ENCODE measurements around the gene WDR20. TPM values are rescaled to one million over a fixed set of nuclear protein-coding genes. Genes with fewer than 3 reads are reported as not detected.

The WDR20 gene
- total RNA-seq, 1 experiment from 2014 or later: 25.6 TPM

- TF ChIP-seq AR (CRISPR knock-in tag; IDR thresholded peaks at IDR 0.05) (no peak), RORB (CRISPR knock-in tag; IDR thresholded peaks at IDR 0.05) (no peak), TEAD1 (CRISPR knock-in tag; IDR thresholded peaks at IDR 0.05) (no peak)
Measured at GRCh38 chr14:102157346-102157745, 17.6 kb downstream of the WDR20 start (continued).

- Mint-ChIP-seq H3K36me3 (no peaks in the 10 kb centered on the region), H3K9me3 (no peaks in the 10 kb centered on the region), H3K4me3 (no peak overlapping the region), H3K4me1 (peaks cover 17% of the 10 kb centered on the region), H3K27me3 (ENCODE audit: low read depth) (no peaks in the 10 kb centered on the region), H3K27ac (peak overlapping the region; percentile 7; the same call in 1 of the 2 replicates)
- ATAC-seq (no peak), DNase-seq (ENCODE audit: low spot score) (no peak)
- ChIA-PET CTCF (interaction anchor here (1.2 kb wide), 1 partner anchor 63 kb away, joined by 3 read pairs; no protein-coding TSS in a partner anchor), POLR2A (no interaction called here)
- TF ChIP-seq NR3C1 (CRISPR knock-in tag; conservative IDR thresholded peaks at IDR 0.05; ENCODE audit: low read depth) (no peak), ELF4 (CRISPR knock-in tag; IDR thresholded peaks at IDR 0.05; ENCODE audit: low read depth) (no peak), USF1 (CRISPR knock-in tag; IDR thresholded peaks at IDR 0.05) (no peak), MLX (CRISPR knock-in tag; IDR thresholded peaks at IDR 0.05) (no peak), MYBL2 (CRISPR knock-in tag; IDR thresholded peaks at IDR 0.05) (no peak), ETV6 (CRISPR knock-in tag; IDR thresholded peaks at IDR 0.05) (no peak), NFYB (CRISPR knock-in tag; conservative IDR thresholded peaks at IDR 0.05; ENCODE audit: low read depth) (no peak), ZNF281 (CRISPR knock-in tag; IDR thresholded peaks at IDR 0.05) (no peak)
Measured at GRCh38 chr14:102158797-102159196, 19.1 kb downstream of the WDR20 start.

GRCh38 chr14:102159841-102160240 lies 20.1 kb downstream of the WDR20 start:
- Mint-ChIP-seq H3K9me3 (no peaks in the 10 kb centered on the region), H3K27me3 (ENCODE audit: low read depth) (no peaks in the 10 kb centered on the region), H3K36me3 (no peaks in the 10 kb centered on the region), H3K4me3 (no peak overlapping the region), H3K4me1 (peaks cover 8% of the 10 kb centered on the region), H3K27ac (no peak overlapping the region)
- ATAC-seq (no peak), DNase-seq (ENCODE audit: low spot score) (no peak)
- CTCF ChIA-PET: interaction anchor here (1.2 kb wide), 1 partner anchor 64 kb away, joined by 3 read pairs; no protein-coding TSS in a partner anchor
- TF ChIP-seq ZBTB21 (CRISPR knock-in tag; IDR thresholded peaks at IDR 0.05; ENCODE audit: borderline replicate concordance) (no peak), MXD4 (CRISPR knock-in tag; IDR thresholded peaks at IDR 0.05; ENCODE audit: borderline replicate concordance) (no peak), ZNF232 (CRISPR knock-in tag; IDR thresholded peaks at IDR 0.05) (no peak), TP53 (CRISPR knock-in tag; IDR thresholded peaks at IDR 0.05) (no peak), JAZF1 (CRISPR knock-in tag; IDR thresholded peaks at IDR 0.05) (no peak), TEAD1 (CRISPR knock-in tag; IDR thresholded peaks at IDR 0.05) (no peak), HMGA2 (CRISPR knock-in tag; IDR thresholded peaks at IDR 0.05) (no peak), ZNF281 (CRISPR knock-in tag; IDR thresholded peaks at IDR 0.05) (no peak), SP1 (CRISPR knock-in tag; conservative IDR thresholded peaks at IDR 0.05) (no peak), ZNF121 (CRISPR knock-in tag; IDR thresholded peaks at IDR 0.05) (no peak)
- POLR2A ChIA-PET: no interaction called here

Measured in WTC11 (cell line).